H9 (cell line): ENCODE results near the gene SAMD8. TPM values are rescaled to one million over a fixed set of nuclear protein-coding genes. Genes with fewer than 3 reads are reported as not detected.

ENCODE experiments used
- DNase-seq: peaks from one replicate; pipeline ENCODE4 v3.0.0-alpha.2; 2017
- H2AFZ ChIP-seq: one replicate; pipeline ENCODE4 v1.6.1; 2013; ENCODE audit warnings: mild to moderate bottlenecking, low read length, control low read depth, moderate library complexity
- H2AK5ac ChIP-seq: 2 replicates; pipeline ENCODE4 v1.6.1; 2013; ENCODE audit warnings: low read length, control low read depth, mixed read lengths; ENCODE audit not compliant: insufficient read length
- H2BK120ac ChIP-seq: one replicate; pipeline ENCODE4 v1.6.1; 2013; ENCODE audit warnings: low read depth, mild to moderate bottlenecking, low read length, control low read depth, inconsistent platforms; ENCODE audit not compliant: poor library complexity, severe bottlenecking
- H2BK12ac ChIP-seq: 2 replicates; pipeline ENCODE4 v1.6.1; 2013; ENCODE audit warnings: low read length, control low read depth, mixed read lengths, low read depth; ENCODE audit not compliant: insufficient read length
- H2BK15ac ChIP-seq: 2 replicates; pipeline ENCODE4 v1.6.1; 2013; ENCODE audit warnings: low read depth, low read length, control low read depth
- H2BK20ac ChIP-seq: one replicate; pipeline ENCODE4 v1.6.1; 2013; ENCODE audit warnings: low read depth, mild to moderate bottlenecking, low read length, control low read depth, inconsistent platforms; ENCODE audit not compliant: poor library complexity, severe bottlenecking
- H2BK5ac ChIP-seq: 2 replicates; pipeline ENCODE4 v1.6.1; 2013; ENCODE audit warnings: low read length, control low read depth, mixed read lengths; ENCODE audit not compliant: insufficient read length
- H3K14ac ChIP-seq: 2 replicates; pipeline ENCODE4 v1.6.1; 2013; ENCODE audit warnings: low read length, control low read depth; ENCODE audit not compliant: insufficient read depth
- H3K18ac ChIP-seq: 2 replicates; pipeline ENCODE4 v1.6.1; 2013; ENCODE audit warnings: low read depth, mild to moderate bottlenecking, mixed read lengths, low read length, control low read depth; ENCODE audit not compliant: insufficient read length
- H3K23ac ChIP-seq: 2 replicates; pipeline ENCODE4 v1.6.1; 2013; ENCODE audit warnings: low read length, control low read depth, mixed read lengths, low read depth; ENCODE audit not compliant: insufficient read length
- H3K23me2 ChIP-seq: 2 replicates; pipeline ENCODE4 v1.6.1; 2013; ENCODE audit warnings: low read depth, mild to moderate bottlenecking, mixed read lengths, low read length, control low read depth; ENCODE audit not compliant: insufficient read length, poor library complexity, severe bottlenecking
- H3K27ac ChIP-seq: 2 replicates; pipeline ENCODE4 v1.5.1; 2013; ENCODE audit warnings: low read length, control low read depth, mixed read lengths, low read depth; ENCODE audit not compliant: insufficient read length
- H3K27me3 ChIP-seq: 2 replicates; pipeline ENCODE4 v1.6.1; 2013; ENCODE audit warnings: low read length, control low read depth, inconsistent platforms; ENCODE audit not compliant: insufficient read depth
- H3K4ac ChIP-seq: 2 replicates; pipeline ENCODE4 v1.6.1; 2013; ENCODE audit warnings: low read depth, mild to moderate bottlenecking, control low read depth, inconsistent platforms, low read length, moderate library complexity
- H3K4me1 ChIP-seq: 2 replicates; pipeline ENCODE4 v1.6.1; 2013; ENCODE audit warnings: low read length, control low read depth, inconsistent platforms; ENCODE audit not compliant: insufficient read depth
- H3K4me2 ChIP-seq: 2 replicates; pipeline ENCODE4 v1.6.1; 2013; ENCODE audit warnings: low read length, control low read depth, mixed read lengths; ENCODE audit not compliant: insufficient read length, insufficient read depth
- H3K56ac ChIP-seq: 2 replicates; pipeline ENCODE4 v1.6.1; 2013; ENCODE audit warnings: low read depth, mild to moderate bottlenecking, mixed read lengths, low read length, control low read depth; ENCODE audit not compliant: insufficient read length
- H3K79me1 ChIP-seq: 2 replicates; pipeline ENCODE4 v1.6.1; 2013; ENCODE audit warnings: low read depth, mild to moderate bottlenecking, moderate library complexity, low read length, control low read depth, inconsistent platforms; ENCODE audit not compliant: insufficient read depth, poor library complexity, severe bottlenecking
- H3K79me2 ChIP-seq: 2 replicates; pipeline ENCODE4 v1.6.1; 2013; ENCODE audit warnings: low read length, control low read depth, inconsistent platforms; ENCODE audit not compliant: insufficient read depth
- H3K9ac ChIP-seq: 2 replicates; pipeline ENCODE4 v1.6.1; 2013; ENCODE audit warnings: low read length, control low read depth, mixed read lengths; ENCODE audit not compliant: insufficient read length; ENCODE audit errors: extremely low read depth
- H3K9me3 ChIP-seq: one replicate; pipeline ENCODE4 v1.6.1; 2013; ENCODE audit warnings: low read depth, low read length, inconsistent platforms; ENCODE audit not compliant: control insufficient read depth
- H3T11ph ChIP-seq: one replicate; pipeline ENCODE4 v1.6.1; 2013; ENCODE audit warnings: mild to moderate bottlenecking, low read length, control low read depth, inconsistent platforms
- H4K20me1 ChIP-seq: one replicate; pipeline ENCODE4 v1.6.1; 2013; ENCODE audit not compliant: control insufficient read depth, insufficient read length, insufficient read depth
- H4K5ac ChIP-seq: 2 replicates; pipeline ENCODE4 v1.6.1; 2013; ENCODE audit warnings: low read depth, mild to moderate bottlenecking, mixed read lengths, low read length, control low read depth; ENCODE audit not compliant: insufficient read length
- H4K8ac ChIP-seq: replicated peaks from 2 replicates; pipeline ENCODE4 v1.6.1; 2013; ENCODE audit warnings: low read length, control low read depth, mixed read lengths, low read depth; ENCODE audit not compliant: insufficient read length
- H4K91ac ChIP-seq: 2 replicates; pipeline ENCODE4 v1.6.1; 2013; ENCODE audit warnings: low read depth, mild to moderate bottlenecking, moderate library complexity, mixed read lengths, low read length, control low read depth; ENCODE audit not compliant: insufficient read length
- H3K27ac Mint-ChIP-seq, 3 experiments: 2 replicates in 2 of 3; 3 replicates in 1 of 3; pipeline ENCODE4 v1.8.0; 2020 to 2021; ENCODE audit warnings: mixed read lengths in 3 of 3, mild to moderate bottlenecking in 1 of 3, moderate library complexity in 1 of 3
- H3K27me3 Mint-ChIP-seq: 2 replicates; pipeline ENCODE4 v1.8.0; 2021; ENCODE audit warnings: low read depth, mild to moderate bottlenecking, moderate library complexity, mixed read lengths
- H3K36me3 Mint-ChIP-seq, 3 experiments: 2 replicates in 2 of 3; 3 replicates in 1 of 3; pipeline ENCODE4 v1.8.0; 2020 to 2021; ENCODE audit warnings: low read depth in 3 of 3, mixed read lengths in 3 of 3; ENCODE audit not compliant: insufficient read depth in 1 of 3
- H3K4me1 Mint-ChIP-seq, 2 experiments: 2 replicates each; pipeline ENCODE4 v1.8.0; 2020; ENCODE audit warnings: mixed read lengths in 2 of 2
- H3K4me3 Mint-ChIP-seq, 2 experiments: 2 replicates in 1 of 2; 3 replicates in 1 of 2; pipeline ENCODE4 v1.8.0; 2020 to 2021; ENCODE audit warnings: mild to moderate bottlenecking in 2 of 2, mixed read lengths in 2 of 2, moderate library complexity in 1 of 2
- H3K9me3 Mint-ChIP-seq, 2 experiments: 2 replicates in 1 of 2; 3 replicates in 1 of 2; pipeline ENCODE4 v1.8.0; 2020; ENCODE audit warnings: mild to moderate bottlenecking in 2 of 2, mixed read lengths in 2 of 2, moderate library complexity in 1 of 2
- WGBS: extraction: QIAGEN DNeasy Blood & Tissue Kit; methylation state at CpG from one replicate; pipeline ENCODE4 v1.1.7; 2013; ENCODE audit warnings: missing lambda C conversion rate, low lambda C conversion rate, mixed read lengths; ENCODE audit not compliant: insufficient read length; ENCODE audit errors: extremely low coverage; 5-methylcytosine and 5-hydroxymethylcytosine counted together
- total RNA-seq: library from RNA; stranded (reverse); gene quantifications from 2 replicates; pipeline ENCODE4 v1.2.1, GENCODE V29; 2021
- TF ChIP-seq, protein P1 (sequence below): fragments of 200-600 bp; sonication (generic); conservative IDR thresholded peaks from 3 replicates; pipeline ENCODE4 v1.8.0; 2021; ENCODE audit warnings: antibody characterized with exemption, mild to moderate bottlenecking

SAMD8 gene
- total RNA-seq, 1 experiment from 2014 or later = 18.8 TPM

DNA sequence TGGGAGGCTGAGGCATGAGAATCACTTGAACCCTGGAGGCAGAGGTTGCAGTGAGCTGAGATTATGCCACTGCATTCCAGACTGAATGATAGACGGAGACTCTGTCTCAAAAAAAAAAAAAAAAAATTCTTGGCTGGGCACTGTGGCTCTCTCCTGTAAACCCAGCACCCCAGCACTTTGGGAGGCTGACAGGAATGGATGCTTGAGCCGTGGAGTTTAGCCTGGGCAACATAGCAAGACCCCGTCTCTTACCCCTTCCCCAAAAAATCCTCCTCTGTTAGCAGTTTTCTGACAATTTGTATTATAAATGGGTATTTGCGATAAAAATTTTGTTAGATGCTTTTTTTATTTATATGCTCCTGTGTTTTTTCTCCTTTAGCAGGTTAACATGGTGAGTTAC lies 11.0 kb downstream of the SAMD8 start:
- Mint-ChIP-seq H3K4me1 (peaks cover 9 to 14% of the 10 kb centered on the region in 2 experiments), H3K27me3 (no peaks in the 10 kb centered on the region), H3K4me3 (no peak overlapping the region), H3K36me3 (peaks cover 0 to 10% (median 5%) of the 10 kb centered on the region in 3 experiments; a peak in 4 of 7 replicates), H3K9me3 (no peaks in the 10 kb centered on the region), H3K27ac (no peak overlapping the region; a peak in 1 of 7 replicates)
- no peak for DNase-seq
- Histone ChIP-seq H3K27ac (no peak overlapping the region), H3K23ac (no peak overlapping the region), H3K9me3 (no peaks in the 10 kb centered on the region), H3K79me2 (no peaks in the 10 kb centered on the region; the same call in 1 of the 2 replicates), H4K5ac (no peak overlapping the region), H2AFZ (no peak overlapping the region), H3K9ac (no peak overlapping the region), H3K14ac (no peak overlapping the region), H3K79me1 (peaks cover 3% of the 10 kb centered on the region), H2BK5ac (no peak overlapping the region), H3K4me1 (no peaks in the 10 kb centered on the region), H3K4me2 (no peak overlapping the region), H2BK15ac (no peak overlapping the region), H3T11ph (no peak overlapping the region), H3K23me2 (no peaks in the 10 kb centered on the region), H3K27me3 (no peaks in the 10 kb centered on the region), H3K4ac (no peak overlapping the region), H2BK20ac (no peak overlapping the region), H4K8ac (no peak overlapping the region), H4K20me1 (no peaks in the 10 kb centered on the region), H2BK120ac (no peak overlapping the region), H2AK5ac (no peak overlapping the region), H3K56ac (no peak overlapping the region), H2BK12ac (no peak overlapping the region), H3K18ac (no peak overlapping the region), H4K91ac (no peak overlapping the region)
- TF ChIP-seq, protein P1, sequence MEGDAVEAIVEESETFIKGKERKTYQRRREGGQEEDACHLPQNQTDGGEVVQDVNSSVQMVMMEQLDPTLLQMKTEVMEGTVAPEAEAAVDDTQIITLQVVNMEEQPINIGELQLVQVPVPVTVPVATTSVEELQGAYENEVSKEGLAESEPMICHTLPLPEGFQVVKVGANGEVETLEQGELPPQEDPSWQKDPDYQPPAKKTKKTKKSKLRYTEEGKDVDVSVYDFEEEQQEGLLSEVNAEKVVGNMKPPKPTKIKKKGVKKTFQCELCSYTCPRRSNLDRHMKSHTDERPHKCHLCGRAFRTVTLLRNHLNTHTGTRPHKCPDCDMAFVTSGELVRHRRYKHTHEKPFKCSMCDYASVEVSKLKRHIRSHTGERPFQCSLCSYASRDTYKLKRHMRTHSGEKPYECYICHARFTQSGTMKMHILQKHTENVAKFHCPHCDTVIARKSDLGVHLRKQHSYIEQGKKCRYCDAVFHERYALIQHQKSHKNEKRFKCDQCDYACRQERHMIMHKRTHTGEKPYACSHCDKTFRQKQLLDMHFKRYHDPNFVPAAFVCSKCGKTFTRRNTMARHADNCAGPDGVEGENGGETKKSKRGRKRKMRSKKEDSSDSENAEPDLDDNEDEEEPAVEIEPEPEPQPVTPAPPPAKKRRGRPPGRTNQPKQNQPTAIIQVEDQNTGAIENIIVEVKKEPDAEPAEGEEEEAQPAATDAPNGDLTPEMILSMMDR = no peak
- WGBS = no CpG with 5 or more reads among the region's 4 CpGs
